ENCODE measurements around the gene KRTAP10-4.

DNA sequence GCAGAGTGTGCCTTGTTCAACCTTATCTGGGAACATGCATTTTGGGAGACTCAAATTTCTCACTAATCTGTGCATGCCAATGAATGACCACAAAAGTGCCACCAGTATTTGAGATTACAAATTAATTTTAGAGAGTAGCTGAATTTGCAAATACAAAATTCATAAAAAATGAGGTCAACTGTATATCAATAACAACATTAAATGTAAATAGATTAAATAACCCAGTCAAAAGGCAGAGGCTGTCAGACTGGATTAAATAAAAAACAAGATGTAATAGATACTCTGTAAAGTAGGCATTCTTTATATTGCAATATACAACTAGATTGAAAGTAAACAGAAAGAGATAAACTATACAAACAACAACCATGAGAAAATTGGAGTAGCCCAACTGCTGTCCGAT, 9.4 kb upstream of the KRTAP10-4 start:
- TF ChIP-seq EZH2phosphoT487 (IDR thresholded peaks at IDR 0.05; ENCODE audit: borderline replicate concordance) (no peak), EZH2 (IDR thresholded peaks at IDR 0.05) (no peak), RAD21 (IDR thresholded peaks at IDR 0.05; ENCODE audit: low read depth) (no peak), POLR2A (IDR thresholded peaks at IDR 0.05; ENCODE audit: borderline replicate concordance, extremely low read depth, insufficient read depth, insufficient read length) (no peak), FOSL1 (IDR thresholded peaks at IDR 0.05; ENCODE audit: low read depth) (no peak), SIN3A (IDR thresholded peaks at IDR 0.05; ENCODE audit: low read depth) (no peak), SRF (IDR thresholded peaks at IDR 0.05; ENCODE audit: low read depth) (no peak)
- TF ChIP-seq, protein P1, sequence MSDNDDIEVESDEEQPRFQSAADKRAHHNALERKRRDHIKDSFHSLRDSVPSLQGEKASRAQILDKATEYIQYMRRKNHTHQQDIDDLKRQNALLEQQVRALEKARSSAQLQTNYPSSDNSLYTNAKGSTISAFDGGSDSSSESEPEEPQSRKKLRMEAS (IDR thresholded peaks at IDR 0.05) = no peak
